ENCODE results near the gene UBAP2.

UBAP2 gene

GRCh38 chr9:34048727-34049629, at the start of gene UBAP2:
Gene UBAP2 (minus strand): TSS chr9:34048887. CDS start chr9:34017148, 31,739 bp downstream.
- peak; percentile 93 to 100 (median 98) for DNase-seq

GRCh38 chr9:34098307-34098706, 49.6 kb upstream of the UBAP2 start:
- DNase-seq = no peak

- DNase-seq = no peak
These were observed 49.2 kb upstream of the UBAP2 start for GRCh38 chr9:34097865-34098264.

- no peak for DNase-seq
These were observed 48.1 kb upstream of the UBAP2 start for GRCh38 chr9:34096751-34097150.

GRCh38 chr9:34093578-34093977, 44.9 kb upstream of the UBAP2 start:
- no peak for DNase-seq

- DNase-seq = peak in 8 of 58 donors; percentile 0 to 45 (median 10)
These were observed 40.6 kb upstream of the UBAP2 start for GRCh38 chr9:34089311-34089710.

- no peak for DNase-seq
These were observed 38.7 kb upstream of the UBAP2 start for GRCh38 chr9:34087370-34087769.

GRCh38 chr9:34086864-34087263, 38.2 kb upstream of the UBAP2 start:
- DNase-seq = peak in 4 of 58 donors; percentile 1 to 15 (median 10)

- DNase-seq = peak in 29 of 58 donors; percentile 2 to 41 (median 9)
These were observed 37.2 kb upstream of the UBAP2 start for GRCh38 chr9:34085581-34086500.

GRCh38 chr9:34084562-34084961, 35.9 kb upstream of the UBAP2 start:
- peak in 52 of 58 donors; percentile 6 to 91 (median 52) for DNase-seq

- no peak for DNase-seq
These were observed 30.5 kb upstream of the UBAP2 start for GRCh38 chr9:34079181-34079580.

- no peak for DNase-seq
These were observed 24.3 kb upstream of the UBAP2 start for GRCh38 chr9:34072868-34073590.

GRCh38 chr9:34072410-34072809, 23.7 kb upstream of the UBAP2 start:
- no peak for DNase-seq

GRCh38 chr9:34070606-34071324, 22.1 kb upstream of the UBAP2 start:
- no peak for DNase-seq

GRCh38 chr9:34069831-34070230, 21.1 kb upstream of the UBAP2 start:
- no peak for DNase-seq

- no peak for DNase-seq
These were observed 16.9 kb upstream of the UBAP2 start for GRCh38 chr9:34065541-34065940.

- DNase-seq = no peak
These were observed 11.3 kb upstream of the UBAP2 start for GRCh38 chr9:34059954-34060353.

GRCh38 chr9:34059281-34059680, 10.6 kb upstream of the UBAP2 start:
- DNase-seq = no peak

GRCh38 chr9:34049630-34050384, 1.1 kb upstream of the UBAP2 start:
- DNase-seq = peak in 4 of 58 donors; percentile 2 to 6 (median 4)

All from anterior cingulate cortex (tissue), 58 donors.